ENCODE results near the gene SREBF2. TPM values are rescaled to one million over a fixed set of nuclear protein-coding genes. Genes with fewer than 3 reads are reported as not detected.

Gene SREBF2
- total and polyA plus RNA-seq, 2 of the 8 experiments (the other 6 are each of a cell fraction or from before 2014, with no cell fraction given), result 125 to 144 TPM

DNA sequence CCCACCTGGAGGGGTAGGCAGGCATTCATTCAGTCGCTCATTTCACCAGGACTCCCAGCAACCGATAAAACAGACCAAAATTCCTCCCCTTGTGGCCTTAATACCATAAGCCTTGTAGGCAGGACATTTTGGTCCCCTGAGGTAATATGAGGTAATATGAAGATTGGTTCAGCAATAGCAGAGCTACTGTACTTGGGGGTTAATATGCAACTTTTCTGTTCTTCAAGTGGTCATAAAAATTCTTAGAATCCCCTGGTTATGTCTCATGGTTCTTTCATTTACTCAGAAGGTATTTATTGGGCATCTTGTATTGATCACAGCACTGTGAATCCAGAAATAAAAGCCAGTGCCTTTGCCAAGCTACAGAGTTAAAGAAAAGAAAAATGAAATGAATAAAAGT is 52.2 kb downstream of the SREBF2 start (continued):
- TF ChIP-seq JUND (IDR thresholded peaks at IDR 0.05; ENCODE audit: low read length), result no peak
- no peak for TF ChIP-seq SP2 (IDR thresholded peaks at IDR 0.05; ENCODE audit: low read length)

Data from H1 (cell line).